Measurements from ENCODE around the gene XYLB. TPM values are rescaled to one million over a fixed set of nuclear protein-coding genes. Genes with fewer than 3 reads are reported as not detected.
"Not testable (repeated sequence)": the region's sequence is repeated elsewhere in the genome, so short reads cannot be mapped to it uniquely, and the experiment has no call there.

Gene XYLB
- total RNA-seq, 1 donor from 2014 or later: 2.4 TPM

- no peak for ATAC-seq
Observed at GRCh38 chr3:38396239-38396638, 49.7 kb downstream of the XYLB start.

GRCh38 chr3:38396861-38397260, 50.3 kb downstream of the XYLB start:
- no peak for ATAC-seq

- peak; percentile 94 for ATAC-seq
Observed at GRCh38 chr3:38397320-38397719, 50.7 kb downstream of the XYLB start.

- ATAC-seq: no peak
Observed at GRCh38 chr3:38401246-38401962, 54.8 kb downstream of the XYLB start.

GRCh38 chr3:38404286-38404685, 57.7 kb downstream of the XYLB start:
- ATAC-seq: peak; percentile 67

GRCh38 chr3:38411591-38411990, 65.0 kb downstream of the XYLB start:
- no peak for ATAC-seq

GRCh38 chr3:38420758-38421157, 74.2 kb downstream of the XYLB start:
- not testable (repeated sequence) for ATAC-seq

GRCh38 chr3:38421679-38422336, 75.2 kb downstream of the XYLB start:
- ATAC-seq: no peak

- ATAC-seq: peak; percentile 65
Observed at GRCh38 chr3:38426798-38427426, 80.3 kb downstream of the XYLB start.

- ATAC-seq: not testable (repeated sequence)
Observed at GRCh38 chr3:38432871-38433658, 86.5 kb downstream of the XYLB start.

- not testable (repeated sequence) for ATAC-seq
Observed at GRCh38 chr3:38433661-38434060, 87.1 kb downstream of the XYLB start.

- not testable (repeated sequence) for ATAC-seq
Observed at GRCh38 chr3:38438436-38439069, 92.0 kb downstream of the XYLB start.

- ATAC-seq: not testable (repeated sequence)
Observed at GRCh38 chr3:38443205-38443604, 96.6 kb downstream of the XYLB start.

GRCh38 chr3:38446085-38446686, 99.6 kb downstream of the XYLB start:
- ATAC-seq: no peak

- ATAC-seq: no peak
Observed at GRCh38 chr3:38446812-38447211, 100.2 kb downstream of the XYLB start.

GRCh38 chr3:38450853-38451252, 104.3 kb downstream of the XYLB start:
- no peak for ATAC-seq

GRCh38 chr3:38453075-38453912, 106.7 kb downstream of the XYLB start, which contains the start of gene ACVR2B:
Gene ACVR2B, plus strand, starts transcription at chr3:38453890. Its CDS starts 433 bp downstream, at chr3:38454323.
- peak; percentile 83 for ATAC-seq

GRCh38 chr3:38453913-38454177, 107.3 kb downstream of the XYLB start:
- ATAC-seq: no peak

GRCh38 chr3:38454178-38454883, 107.7 kb downstream of the XYLB start:
- ATAC-seq: peak; percentile 83

- ATAC-seq: peak; percentile 52
Observed at GRCh38 chr3:38454884-38455638, 108.5 kb downstream of the XYLB start.
